ENCODE measurements around the gene HPSE2. TPM values are rescaled to one million over a fixed set of nuclear protein-coding genes. Genes with fewer than 3 reads are reported as not detected.

HPSE2 gene
- total and polyA plus RNA-seq, 2 of the 8 experiments (the other 6 are each of a cell fraction or from before 2014, with no cell fraction given) = 0.41 to 0.58 TPM

- TF ChIP-seq, protein P1, sequence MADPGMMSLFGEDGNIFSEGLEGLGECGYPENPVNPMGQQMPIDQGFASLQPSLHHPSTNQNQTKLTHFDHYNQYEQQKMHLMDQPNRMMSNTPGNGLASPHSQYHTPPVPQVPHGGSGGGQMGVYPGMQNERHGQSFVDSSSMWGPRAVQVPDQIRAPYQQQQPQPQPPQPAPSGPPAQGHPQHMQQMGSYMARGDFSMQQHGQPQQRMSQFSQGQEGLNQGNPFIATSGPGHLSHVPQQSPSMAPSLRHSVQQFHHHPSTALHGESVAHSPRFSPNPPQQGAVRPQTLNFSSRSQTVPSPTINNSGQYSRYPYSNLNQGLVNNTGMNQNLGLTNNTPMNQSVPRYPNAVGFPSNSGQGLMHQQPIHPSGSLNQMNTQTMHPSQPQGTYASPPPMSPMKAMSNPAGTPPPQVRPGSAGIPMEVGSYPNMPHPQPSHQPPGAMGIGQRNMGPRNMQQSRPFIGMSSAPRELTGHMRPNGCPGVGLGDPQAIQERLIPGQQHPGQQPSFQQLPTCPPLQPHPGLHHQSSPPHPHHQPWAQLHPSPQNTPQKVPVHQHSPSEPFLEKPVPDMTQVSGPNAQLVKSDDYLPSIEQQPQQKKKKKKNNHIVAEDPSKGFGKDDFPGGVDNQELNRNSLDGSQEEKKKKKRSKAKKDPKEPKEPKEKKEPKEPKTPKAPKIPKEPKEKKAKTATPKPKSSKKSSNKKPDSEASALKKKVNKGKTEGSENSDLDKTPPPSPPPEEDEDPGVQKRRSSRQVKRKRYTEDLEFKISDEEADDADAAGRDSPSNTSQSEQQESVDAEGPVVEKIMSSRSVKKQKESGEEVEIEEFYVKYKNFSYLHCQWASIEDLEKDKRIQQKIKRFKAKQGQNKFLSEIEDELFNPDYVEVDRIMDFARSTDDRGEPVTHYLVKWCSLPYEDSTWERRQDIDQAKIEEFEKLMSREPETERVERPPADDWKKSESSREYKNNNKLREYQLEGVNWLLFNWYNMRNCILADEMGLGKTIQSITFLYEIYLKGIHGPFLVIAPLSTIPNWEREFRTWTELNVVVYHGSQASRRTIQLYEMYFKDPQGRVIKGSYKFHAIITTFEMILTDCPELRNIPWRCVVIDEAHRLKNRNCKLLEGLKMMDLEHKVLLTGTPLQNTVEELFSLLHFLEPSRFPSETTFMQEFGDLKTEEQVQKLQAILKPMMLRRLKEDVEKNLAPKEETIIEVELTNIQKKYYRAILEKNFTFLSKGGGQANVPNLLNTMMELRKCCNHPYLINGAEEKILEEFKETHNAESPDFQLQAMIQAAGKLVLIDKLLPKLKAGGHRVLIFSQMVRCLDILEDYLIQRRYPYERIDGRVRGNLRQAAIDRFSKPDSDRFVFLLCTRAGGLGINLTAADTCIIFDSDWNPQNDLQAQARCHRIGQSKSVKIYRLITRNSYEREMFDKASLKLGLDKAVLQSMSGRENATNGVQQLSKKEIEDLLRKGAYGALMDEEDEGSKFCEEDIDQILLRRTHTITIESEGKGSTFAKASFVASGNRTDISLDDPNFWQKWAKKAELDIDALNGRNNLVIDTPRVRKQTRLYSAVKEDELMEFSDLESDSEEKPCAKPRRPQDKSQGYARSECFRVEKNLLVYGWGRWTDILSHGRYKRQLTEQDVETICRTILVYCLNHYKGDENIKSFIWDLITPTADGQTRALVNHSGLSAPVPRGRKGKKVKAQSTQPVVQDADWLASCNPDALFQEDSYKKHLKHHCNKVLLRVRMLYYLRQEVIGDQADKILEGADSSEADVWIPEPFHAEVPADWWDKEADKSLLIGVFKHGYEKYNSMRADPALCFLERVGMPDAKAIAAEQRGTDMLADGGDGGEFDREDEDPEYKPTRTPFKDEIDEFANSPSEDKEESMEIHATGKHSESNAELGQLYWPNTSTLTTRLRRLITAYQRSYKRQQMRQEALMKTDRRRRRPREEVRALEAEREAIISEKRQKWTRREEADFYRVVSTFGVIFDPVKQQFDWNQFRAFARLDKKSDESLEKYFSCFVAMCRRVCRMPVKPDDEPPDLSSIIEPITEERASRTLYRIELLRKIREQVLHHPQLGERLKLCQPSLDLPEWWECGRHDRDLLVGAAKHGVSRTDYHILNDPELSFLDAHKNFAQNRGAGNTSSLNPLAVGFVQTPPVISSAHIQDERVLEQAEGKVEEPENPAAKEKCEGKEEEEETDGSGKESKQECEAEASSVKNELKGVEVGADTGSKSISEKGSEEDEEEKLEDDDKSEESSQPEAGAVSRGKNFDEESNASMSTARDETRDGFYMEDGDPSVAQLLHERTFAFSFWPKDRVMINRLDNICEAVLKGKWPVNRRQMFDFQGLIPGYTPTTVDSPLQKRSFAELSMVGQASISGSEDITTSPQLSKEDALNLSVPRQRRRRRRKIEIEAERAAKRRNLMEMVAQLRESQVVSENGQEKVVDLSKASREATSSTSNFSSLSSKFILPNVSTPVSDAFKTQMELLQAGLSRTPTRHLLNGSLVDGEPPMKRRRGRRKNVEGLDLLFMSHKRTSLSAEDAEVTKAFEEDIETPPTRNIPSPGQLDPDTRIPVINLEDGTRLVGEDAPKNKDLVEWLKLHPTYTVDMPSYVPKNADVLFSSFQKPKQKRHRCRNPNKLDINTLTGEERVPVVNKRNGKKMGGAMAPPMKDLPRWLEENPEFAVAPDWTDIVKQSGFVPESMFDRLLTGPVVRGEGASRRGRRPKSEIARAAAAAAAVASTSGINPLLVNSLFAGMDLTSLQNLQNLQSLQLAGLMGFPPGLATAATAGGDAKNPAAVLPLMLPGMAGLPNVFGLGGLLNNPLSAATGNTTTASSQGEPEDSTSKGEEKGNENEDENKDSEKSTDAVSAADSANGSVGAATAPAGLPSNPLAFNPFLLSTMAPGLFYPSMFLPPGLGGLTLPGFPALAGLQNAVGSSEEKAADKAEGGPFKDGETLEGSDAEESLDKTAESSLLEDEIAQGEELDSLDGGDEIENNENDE (IDR thresholded peaks at IDR 0.05; ENCODE audit: insufficient replicate concordance, low read length) = no peak
- TF ChIP-seq ATF3 (IDR thresholded peaks at IDR 0.05; ENCODE audit: insufficient read depth, low read depth, low read length) (no peak), RNF2 (IDR thresholded peaks at IDR 0.05; ENCODE audit: borderline replicate concordance, low read depth, low read length, missing control alignments, poor library complexity, severe bottlenecking) (no peak), RFX5 (IDR thresholded peaks at IDR 0.05; ENCODE audit: borderline replicate concordance, low read depth, low read length) (no peak), SIX5 (IDR thresholded peaks at IDR 0.05; ENCODE audit: low read depth, low read length) (no peak), NRF1 (IDR thresholded peaks at IDR 0.05; ENCODE audit: low read depth, low read length) (no peak), BRCA1 (IDR thresholded peaks at IDR 0.05; ENCODE audit: low read depth, low read length) (no peak), RAD21 (IDR thresholded peaks at IDR 0.05 in 1 of 2, conservative IDR thresholded peaks at IDR 0.05 in 1 of 2; ENCODE audit: low read depth in 2 of 2, low read length in 2 of 2) (no peak)
- TF ChIP-seq, protein P2, sequence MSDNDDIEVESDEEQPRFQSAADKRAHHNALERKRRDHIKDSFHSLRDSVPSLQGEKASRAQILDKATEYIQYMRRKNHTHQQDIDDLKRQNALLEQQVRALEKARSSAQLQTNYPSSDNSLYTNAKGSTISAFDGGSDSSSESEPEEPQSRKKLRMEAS (IDR thresholded peaks at IDR 0.05) = no peak
Measured at GRCh38 chr10:98587156-98587837, 648.4 kb downstream of the HPSE2 start (continued).

Data from H1 (cell line).